HL-60/S4 treated with retinoic acid at 250 ng/mL for 4 days and 3 days (cell line): ENCODE measurements around the gene ITM2B.
"Not testable (repeated sequence)": the region's sequence is repeated elsewhere in the genome, so short reads cannot be mapped to it uniquely, and the experiment has no call there.

Experiments used
- in situ Hi-C: fragments of 300-500 bp; cut with MboI; formaldehyde crosslinking; loops from 2 replicates; pipeline ENCODE4 v1.7.0; 2022; ENCODE audit warnings: low sequenced_read_pairs

ITM2B gene

GRCh38 chr13:48233046-48233888, at the start of gene ITM2B:
ITM2B (plus strand) TSS chr13:48233206; CDS start chr13:48233361, 155 bp downstream.
- in situ Hi-C loops, result no loop called here

- in situ Hi-C loops, result no loop called here
These were observed 48.7 kb upstream of the ITM2B start for GRCh38 chr13:48184260-48184659.

GRCh38 chr13:48185018-48185417, 48.0 kb upstream of the ITM2B start:
- in situ Hi-C loops, result no loop called here

GRCh38 chr13:48186722-48187121, 46.3 kb upstream of the ITM2B start:
- in situ Hi-C loops, result no loop called here

GRCh38 chr13:48188131-48188530, 44.9 kb upstream of the ITM2B start:
- in situ Hi-C loops, result no loop called here

GRCh38 chr13:48188601-48189000, 44.4 kb upstream of the ITM2B start:
- in situ Hi-C loops, result no loop called here

GRCh38 chr13:48189171-48189570, 43.8 kb upstream of the ITM2B start:
- in situ Hi-C loops, result no loop called here

- in situ Hi-C loops, result no loop called here
These were observed 40.5 kb upstream of the ITM2B start for GRCh38 chr13:48192411-48192935.

GRCh38 chr13:48194379-48194754, 38.6 kb upstream of the ITM2B start:
- in situ Hi-C loops, result no loop called here

- in situ Hi-C loops, result no loop called here
These were observed 33.5 kb upstream of the ITM2B start for GRCh38 chr13:48199404-48199946.

- in situ Hi-C loops, result no loop called here
These were observed 32.0 kb upstream of the ITM2B start for GRCh38 chr13:48201044-48201443.

GRCh38 chr13:48207207-48207606, 25.8 kb upstream of the ITM2B start:
- in situ Hi-C loops, result not testable (repeated sequence)

- in situ Hi-C loops, result no loop called here
These were observed 22.8 kb upstream of the ITM2B start for GRCh38 chr13:48210178-48210577.

GRCh38 chr13:48214519-48215121, 18.4 kb upstream of the ITM2B start:
- in situ Hi-C loops, result no loop called here

- in situ Hi-C loops, result not testable (repeated sequence)
These were observed 17.3 kb upstream of the ITM2B start for GRCh38 chr13:48215511-48216203.

GRCh38 chr13:48216204-48216711, 16.7 kb upstream of the ITM2B start:
- in situ Hi-C loops, result no loop called here

GRCh38 chr13:48220592-48220980, 12.4 kb upstream of the ITM2B start:
- in situ Hi-C loops, result no loop called here

- in situ Hi-C loops, result no loop called here
These were observed 11.9 kb upstream of the ITM2B start for GRCh38 chr13:48220981-48221685.

GRCh38 chr13:48221686-48222187, 11.3 kb upstream of the ITM2B start:
- in situ Hi-C loops, result no loop called here
